Measurements from ENCODE around the gene TMEM132C. TPM values are rescaled to one million over a fixed set of nuclear protein-coding genes. Genes with fewer than 3 reads are reported as not detected.
"Not testable (repeated sequence)": the region's sequence is repeated elsewhere in the genome, so short reads cannot be mapped to it uniquely, and the experiment has no call there.

TMEM132C gene
- total RNA-seq: not detected

DNA sequence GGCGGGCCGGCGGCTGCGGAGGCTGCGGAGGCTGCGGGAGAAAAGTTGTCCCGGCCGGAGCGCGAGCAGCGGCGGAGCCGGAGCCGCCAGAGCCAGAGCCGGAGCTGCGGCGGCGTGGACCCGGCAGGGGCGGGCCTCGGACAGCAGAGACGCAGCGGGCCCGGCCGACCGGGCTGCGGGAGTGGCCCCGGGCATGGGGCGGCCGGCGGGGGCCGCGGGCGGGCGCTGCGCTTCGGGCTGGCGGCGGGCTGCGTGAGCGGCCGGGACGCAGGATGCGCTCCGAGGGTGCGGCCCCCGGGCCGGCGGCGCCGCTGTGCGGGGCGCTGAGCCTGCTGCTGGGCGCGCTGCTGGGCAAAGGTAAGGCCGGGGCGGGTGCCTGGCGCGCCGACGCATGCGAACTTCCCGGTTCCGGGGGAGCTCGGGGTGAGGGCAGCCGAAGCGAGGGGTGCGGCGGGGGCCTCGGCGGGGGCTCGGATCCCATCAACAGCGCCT is at the start of gene TMEM132C:
Gene TMEM132C, plus strand, starts transcription at position 40 of the 492 bp plus-strand sequence. Its CDS starts 233 bp downstream, at position 273.
- Mint-ChIP-seq H3K9me3 (peaks cover 3% of the 10 kb centered on the region), H3K4me3 (no peak within 1 kb of the TSS), H3K4me1 (no peaks in the 10 kb centered on the region), H3K27ac (no peak within 1 kb of the TSS), H3K27me3 (peaks cover 69% of the 10 kb centered on the region), H3K36me3 (no peaks in the 10 kb centered on the region)
- DNase-seq: no peak

DNA sequence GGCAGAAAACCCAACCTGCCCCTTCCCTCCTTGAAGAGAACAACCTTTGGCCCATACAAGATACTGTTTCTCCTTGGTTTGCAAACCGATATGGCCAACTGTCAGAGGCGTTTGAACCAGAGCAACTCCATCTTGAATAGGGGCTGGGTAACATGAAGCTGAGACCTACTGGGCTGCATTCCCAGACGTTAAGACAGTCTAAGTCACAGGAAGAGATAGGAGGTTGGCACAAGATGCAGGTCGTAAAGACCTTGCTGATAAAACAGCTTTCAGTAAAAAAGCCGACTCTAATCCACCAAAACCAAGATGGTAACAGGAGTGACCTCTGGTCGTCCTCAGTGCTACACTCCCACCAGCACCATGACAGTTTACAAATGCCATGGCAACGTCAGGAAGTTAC is 42.7 kb upstream of the TMEM132C start:
- Mint-ChIP-seq H3K27ac (no peak overlapping the region), H3K27me3 (no peaks in the 10 kb centered on the region), H3K4me1 (no peaks in the 10 kb centered on the region), H3K36me3 (no peaks in the 10 kb centered on the region), H3K4me3 (no peak overlapping the region), H3K9me3 (peaks cover 4% of the 10 kb centered on the region)
- DNase-seq: no peak

DNA sequence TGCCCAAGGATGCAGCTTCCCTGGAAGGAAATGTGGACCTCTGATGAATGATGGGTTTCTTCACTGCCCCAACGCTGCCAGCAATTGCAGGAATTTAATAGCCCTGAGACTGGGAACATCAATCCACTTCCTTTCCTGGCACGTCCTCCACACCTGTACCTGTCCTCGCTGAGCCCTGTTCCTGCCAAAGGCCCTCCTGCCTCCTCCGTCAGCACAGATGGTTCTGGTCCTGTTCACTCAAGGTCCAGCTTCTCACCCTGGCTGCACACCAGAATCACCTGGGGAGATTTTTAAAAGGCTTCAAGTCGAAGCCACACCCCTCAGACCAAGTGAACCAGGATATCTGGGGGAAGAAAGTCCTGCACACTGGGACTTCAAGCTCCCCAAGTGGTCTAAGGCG is 38.4 kb upstream of the TMEM132C start:
- H3K36me3 Mint-ChIP-seq: no peaks in the 10 kb centered on the region
- no peak for DNase-seq
- peaks cover 1% of the 10 kb centered on the region for H3K9me3 Mint-ChIP-seq
- no peak overlapping the region for H3K4me3 Mint-ChIP-seq
- H3K4me1 Mint-ChIP-seq: no peaks in the 10 kb centered on the region
- H3K27me3 Mint-ChIP-seq: no peaks in the 10 kb centered on the region
- no peak overlapping the region for H3K27ac Mint-ChIP-seq

- no peaks in the 10 kb centered on the region for H3K4me1 Mint-ChIP-seq
- peaks cover 1% of the 10 kb centered on the region for H3K9me3 Mint-ChIP-seq
- H3K36me3 Mint-ChIP-seq: no peaks in the 10 kb centered on the region
- no peak overlapping the region for H3K4me3 Mint-ChIP-seq
- H3K27ac Mint-ChIP-seq: no peak overlapping the region
- no peaks in the 10 kb centered on the region for H3K27me3 Mint-ChIP-seq
- DNase-seq: no peak
Observed at GRCh38 chr12:128235635-128236417, 31.1 kb upstream of the TMEM132C start.

- H3K36me3 Mint-ChIP-seq: no peaks in the 10 kb centered on the region
- no peaks in the 10 kb centered on the region for H3K27me3 Mint-ChIP-seq
- DNase-seq: no peak
- no peak overlapping the region for H3K4me3 Mint-ChIP-seq
- no peak overlapping the region for H3K27ac Mint-ChIP-seq
- H3K9me3 Mint-ChIP-seq: peaks cover 1% of the 10 kb centered on the region
- H3K4me1 Mint-ChIP-seq: no peaks in the 10 kb centered on the region
Observed at GRCh38 chr12:128236525-128236924, 30.4 kb upstream of the TMEM132C start.

GRCh38 chr12:128240745-128241144 is 26.2 kb upstream of the TMEM132C start:
- no peak for DNase-seq
- H3K36me3 Mint-ChIP-seq: no peaks in the 10 kb centered on the region
- no peaks in the 10 kb centered on the region for H3K4me1 Mint-ChIP-seq
- peaks cover 1% of the 10 kb centered on the region for H3K9me3 Mint-ChIP-seq
- H3K27ac Mint-ChIP-seq: no peak overlapping the region
- no peak overlapping the region for H3K4me3 Mint-ChIP-seq
- no peaks in the 10 kb centered on the region for H3K27me3 Mint-ChIP-seq

DNA sequence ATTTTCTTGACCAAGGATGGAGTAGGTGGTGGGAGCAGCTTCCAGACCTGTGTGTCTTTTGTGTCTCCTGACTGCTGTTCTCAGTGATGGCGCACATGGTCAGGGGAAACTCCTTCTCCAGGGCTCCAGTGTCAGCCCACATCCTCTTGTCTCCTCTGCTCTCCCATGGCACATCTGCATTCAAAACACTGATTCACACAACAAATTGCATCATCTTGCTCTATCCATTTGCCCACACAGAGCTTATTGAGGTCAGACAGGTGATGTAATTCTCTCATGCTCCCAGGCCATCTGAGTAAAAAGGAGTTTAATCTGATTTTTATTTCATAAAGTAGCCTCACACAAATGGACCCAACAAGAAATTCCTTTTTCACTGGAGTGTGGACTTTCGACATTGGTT is 21.8 kb upstream of the TMEM132C start:
- no peaks in the 10 kb centered on the region for H3K4me1 Mint-ChIP-seq
- H3K27me3 Mint-ChIP-seq: no peaks in the 10 kb centered on the region
- DNase-seq: no peak

GRCh38 chr12:128245905-128246304 is 21.1 kb upstream of the TMEM132C start:
- no peaks in the 10 kb centered on the region for H3K36me3 Mint-ChIP-seq
- no peaks in the 10 kb centered on the region for H3K4me1 Mint-ChIP-seq
- no peak overlapping the region for H3K27ac Mint-ChIP-seq
- no peaks in the 10 kb centered on the region for H3K27me3 Mint-ChIP-seq
- no peak overlapping the region for H3K4me3 Mint-ChIP-seq
- H3K9me3 Mint-ChIP-seq: no peaks in the 10 kb centered on the region
- DNase-seq: no peak

More for the DNA sequence above, 21.8 kb upstream of the TMEM132C start:
- H3K36me3 Mint-ChIP-seq: no peaks in the 10 kb centered on the region
- H3K27ac Mint-ChIP-seq: no peak overlapping the region
- no peak overlapping the region for H3K4me3 Mint-ChIP-seq
- H3K9me3 Mint-ChIP-seq: no peaks in the 10 kb centered on the region

DNA sequence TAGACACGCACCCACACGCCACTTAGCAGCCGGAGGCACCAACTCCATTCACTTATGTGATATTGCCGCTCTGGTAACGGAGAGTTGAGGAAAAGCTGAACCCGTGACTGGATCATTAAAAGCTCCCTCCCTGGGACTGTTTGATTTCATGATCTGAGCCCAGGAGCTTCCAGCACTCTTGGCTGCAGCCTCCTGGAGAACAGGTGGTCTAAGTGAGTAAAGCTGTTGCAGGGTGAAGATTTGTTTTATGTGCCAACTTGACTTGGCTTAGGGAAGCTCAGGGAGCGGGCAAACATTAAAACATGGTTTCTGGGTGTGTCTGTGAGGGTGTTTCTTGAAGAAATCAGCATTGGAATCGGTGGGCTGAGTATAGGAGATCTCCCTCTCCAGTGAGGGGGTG is 16.9 kb upstream of the TMEM132C start:
- Mint-ChIP-seq H3K4me3 (no peak overlapping the region), H3K36me3 (no peaks in the 10 kb centered on the region), H3K27ac (no peak overlapping the region), H3K9me3 (peaks cover 4% of the 10 kb centered on the region), H3K27me3 (no peaks in the 10 kb centered on the region), H3K4me1 (no peaks in the 10 kb centered on the region)
- DNase-seq: no peak

GRCh38 chr12:128253829-128254228 is 13.1 kb upstream of the TMEM132C start:
- H3K4me1 Mint-ChIP-seq, H3K27ac Mint-ChIP-seq, DNase-seq, H3K4me3 Mint-ChIP-seq, H3K36me3 Mint-ChIP-seq, H3K27me3 Mint-ChIP-seq, H3K9me3 Mint-ChIP-seq: not testable (repeated sequence)

DNA sequence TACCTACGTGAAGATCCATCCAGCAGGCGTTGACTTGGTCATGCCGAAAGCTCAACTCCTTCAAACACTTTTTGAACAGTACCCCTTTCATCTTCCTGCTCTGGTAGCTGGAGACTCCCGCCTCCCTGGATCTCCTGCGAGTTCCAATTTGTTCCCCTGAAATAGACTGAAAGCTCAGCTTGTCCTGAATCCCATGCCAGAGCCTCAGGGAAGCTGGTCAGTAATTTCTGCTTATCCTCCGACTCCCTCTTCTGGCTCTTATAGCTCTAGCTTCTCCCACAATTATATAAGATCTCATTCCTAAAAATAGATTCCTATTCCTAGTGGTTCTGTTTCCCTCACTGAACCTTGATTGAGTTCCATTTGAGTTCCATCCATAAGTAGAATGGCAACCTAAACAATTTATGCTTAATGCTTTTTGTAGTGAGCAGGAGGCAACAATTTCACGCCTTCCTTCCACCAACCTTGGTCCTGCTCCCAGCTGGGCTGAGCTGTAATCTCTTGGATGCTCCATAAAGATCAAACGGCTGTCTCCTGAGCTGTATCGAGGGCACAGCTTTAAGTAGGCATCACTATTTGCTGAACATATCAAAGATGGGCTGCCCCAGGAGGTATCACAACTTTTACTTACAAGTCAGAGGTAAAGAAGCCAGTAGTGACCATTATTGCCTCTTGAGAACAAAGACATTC is 8.0 kb upstream of the TMEM132C start:
- DNase-seq: no peak
- Mint-ChIP-seq H3K9me3 (peaks cover 3% of the 10 kb centered on the region), H3K27me3 (peaks cover 16% of the 10 kb centered on the region), H3K27ac (no peak overlapping the region), H3K36me3 (no peaks in the 10 kb centered on the region), H3K4me1 (no peaks in the 10 kb centered on the region), H3K4me3 (no peak overlapping the region)

GRCh38 chr12:128259556-128260070 is 7.4 kb upstream of the TMEM132C start:
- H3K27me3 Mint-ChIP-seq: peaks cover 22% of the 10 kb centered on the region
- H3K4me1 Mint-ChIP-seq: no peaks in the 10 kb centered on the region
- H3K9me3 Mint-ChIP-seq: peaks cover 3% of the 10 kb centered on the region
- no peaks in the 10 kb centered on the region for H3K36me3 Mint-ChIP-seq
- DNase-seq: no peak
- no peak overlapping the region for H3K27ac Mint-ChIP-seq
- no peak overlapping the region for H3K4me3 Mint-ChIP-seq

- DNase-seq: no peak
- no peak overlapping the region for H3K27ac Mint-ChIP-seq
- H3K4me3 Mint-ChIP-seq: no peak overlapping the region
- peaks cover 43% of the 10 kb centered on the region for H3K27me3 Mint-ChIP-seq
- H3K36me3 Mint-ChIP-seq: no peaks in the 10 kb centered on the region
- H3K4me1 Mint-ChIP-seq: no peaks in the 10 kb centered on the region
- H3K9me3 Mint-ChIP-seq: peaks cover 3% of the 10 kb centered on the region
Observed at GRCh38 chr12:128261757-128262156, 5.2 kb upstream of the TMEM132C start.

DNA sequence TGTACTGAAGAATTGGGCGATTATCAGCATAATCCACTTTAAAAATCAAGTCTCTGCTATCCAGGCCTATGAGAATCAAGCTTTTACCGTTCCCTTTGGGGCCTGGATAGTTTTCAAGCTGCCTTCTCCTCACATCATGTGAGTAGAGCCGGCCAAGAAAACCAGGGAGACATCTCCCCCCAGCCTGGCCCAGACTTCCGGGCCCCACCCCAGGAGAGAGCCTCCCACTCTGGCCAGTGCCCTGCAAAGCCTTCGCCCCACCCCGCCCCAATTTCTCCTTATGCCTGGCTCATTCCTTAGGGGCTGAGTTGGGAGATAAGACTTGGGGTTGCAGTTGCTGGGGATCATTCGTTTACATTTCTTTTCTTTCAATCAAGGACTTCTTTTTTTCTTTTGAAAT is 1.4 kb upstream of the TMEM132C start:
- Mint-ChIP-seq H3K36me3 (no peaks in the 10 kb centered on the region), H3K27me3 (peaks cover 62% of the 10 kb centered on the region), H3K4me3 (no peak overlapping the region), H3K9me3 (peaks cover 3% of the 10 kb centered on the region), H3K27ac (no peak overlapping the region), H3K4me1 (no peaks in the 10 kb centered on the region)
- DNase-seq: no peak

GRCh38 chr12:128266086-128266485 is 884 bp upstream of the TMEM132C start:
- DNase-seq: no peak
- H3K4me1 Mint-ChIP-seq: no peaks in the 10 kb centered on the region
- no peak overlapping the region for H3K27ac Mint-ChIP-seq
- no peaks in the 10 kb centered on the region for H3K36me3 Mint-ChIP-seq
- peaks cover 3% of the 10 kb centered on the region for H3K9me3 Mint-ChIP-seq
- H3K4me3 Mint-ChIP-seq: no peak overlapping the region
- peaks cover 64% of the 10 kb centered on the region for H3K27me3 Mint-ChIP-seq

All from activated naive CD8-positive, alpha-beta T cell treated with anti-CD3 and anti-CD28 coated beads for 36 hours (primary cell).